ENCODE measurements around the gene NOLC1. TPM values are rescaled to one million over a fixed set of nuclear protein-coding genes. Genes with fewer than 3 reads are reported as not detected.

Gene NOLC1
- total RNA-seq, 1 donor from 2014 or later, result 95.1 TPM

GRCh38 chr10:102114861-102115618, 37.1 kb upstream of the NOLC1 start:
- Mint-ChIP-seq H3K4me1 (peaks cover 62% of the 10 kb centered on the region), H3K9me3 (no peaks in the 10 kb centered on the region), H3K4me3 (peak overlapping the region; percentile 91), H3K36me3 (ENCODE audit: low read depth) (peaks cover 18% of the 10 kb centered on the region), H3K27ac (peak overlapping the region; percentile 94), H3K27me3 (no peaks in the 10 kb centered on the region)
- peak; percentile 78 for ATAC-seq (ENCODE audit: low read depth)
- DNase-seq, result peak; percentile 70
- intact Hi-C loops (cut with micrococcal nuclease), result loop anchor here (1.0 to 5.0 kb wide), 4 partner anchors 17 to 527 kb away; partner anchors contain the start of genes HPS6, NPM3 and TRIM8
- POLR2A ChIA-PET, result interaction anchor here (0.5 to 1.8 kb wide), 12 partner anchors 11 to 1066 kb away, joined by 3 to 11 read pairs (median 4); partner anchors contain the start of genes ARMH3, NOLC1 and OGA
- CTCF ChIA-PET, result interaction anchor here (0.8 to 1.5 kb wide), 6 partner anchors 11 to 597 kb away, joined by 3 to 7 read pairs (median 3); no protein-coding TSS in a partner anchor
- no peak for TF ChIP-seq CTCF (IDR thresholded peaks at IDR 0.05)

GRCh38 chr10:102115775-102116174, 36.4 kb upstream of the NOLC1 start:
- POLR2A ChIA-PET, result interaction anchor here (0.7 to 1.8 kb wide), 4 partner anchors 35 to 279 kb away, joined by 3 to 11 read pairs (median 6); partner anchors contain the start of gene NOLC1
- Mint-ChIP-seq H3K4me1 (peaks cover 62% of the 10 kb centered on the region), H3K27ac (peak overlapping the region; percentile 94), H3K4me3 (peak overlapping the region; percentile 91), H3K9me3 (no peaks in the 10 kb centered on the region), H3K36me3 (ENCODE audit: low read depth) (peaks cover 12% of the 10 kb centered on the region), H3K27me3 (no peaks in the 10 kb centered on the region)
- intact Hi-C loops (cut with micrococcal nuclease), result loop anchor here (1.0 to 5.0 kb wide), 4 partner anchors 17 to 527 kb away; partner anchors contain the start of genes HPS6, NPM3 and TRIM8
- no peak for TF ChIP-seq CTCF (IDR thresholded peaks at IDR 0.05)
- CTCF ChIA-PET, result interaction anchor here (1.1 to 1.5 kb wide), 4 partner anchors 43 to 596 kb away, joined by 3 to 7 read pairs (median 3); no protein-coding TSS in a partner anchor
- ATAC-seq (ENCODE audit: low read depth), result no peak
- DNase-seq, result no peak

- no peaks in the 10 kb centered on the region for H3K27me3 Mint-ChIP-seq
- no peak for ATAC-seq (ENCODE audit: low read depth)
- intact Hi-C loops (cut with micrococcal nuclease), result loop anchor here (1.0 to 5.0 kb wide), 3 partner anchors 276 to 526 kb away; partner anchors contain the start of genes NPM3 and TRIM8
- POLR2A ChIA-PET, result no interaction called here
- no peak for TF ChIP-seq CTCF (IDR thresholded peaks at IDR 0.05)
- H3K36me3 Mint-ChIP-seq (ENCODE audit: low read depth), result peaks cover 5% of the 10 kb centered on the region
- CTCF ChIA-PET, result no interaction called here
- DNase-seq, result no peak
- no peaks in the 10 kb centered on the region for H3K9me3 Mint-ChIP-seq
- H3K27ac Mint-ChIP-seq, result peak overlapping the region; percentile 94
- peaks cover 71% of the 10 kb centered on the region for H3K4me1 Mint-ChIP-seq
- H3K4me3 Mint-ChIP-seq, result peak overlapping the region; percentile 91
Observed at GRCh38 chr10:102116656-102117055, 35.5 kb upstream of the NOLC1 start.

- no peaks in the 10 kb centered on the region for H3K27me3 Mint-ChIP-seq
- peaks cover 74% of the 10 kb centered on the region for H3K4me1 Mint-ChIP-seq
- H3K4me3 Mint-ChIP-seq, result peak overlapping the region; percentile 85
- H3K36me3 Mint-ChIP-seq (ENCODE audit: low read depth), result peaks cover 2% of the 10 kb centered on the region
- intact Hi-C loops (cut with micrococcal nuclease), result loop anchor here (1.0 to 5.0 kb wide), 3 partner anchors 277 to 525 kb away; partner anchors contain the start of genes NPM3 and TRIM8
- ATAC-seq (ENCODE audit: low read depth), result peak; percentile 2
- DNase-seq, result peak; percentile 26
- POLR2A ChIA-PET, result interaction anchor here (0.6 to 1.5 kb wide), 4 partner anchors 34 to 299 kb away, joined by 3 to 5 read pairs (median 3); partner anchors contain the start of gene OGA
- CTCF ChIA-PET, result interaction anchor here (1.8 kb wide), 1 partner anchor 15 kb away, joined by 13 read pairs; the partner anchor contains the start of gene PPRC1
- no peaks in the 10 kb centered on the region for H3K9me3 Mint-ChIP-seq
- no peak for TF ChIP-seq CTCF (IDR thresholded peaks at IDR 0.05)
- peak overlapping the region; percentile 94 for H3K27ac Mint-ChIP-seq
Observed at GRCh38 chr10:102117391-102118159, 34.6 kb upstream of the NOLC1 start.

Data from activated B cell treated with CpG ODN at 0.5 μM for 24 hours (primary cell).